C1 segment of cervical spinal cord (tissue), 14 donors: Measurements from ENCODE around the gene ZNF277.

ENCODE experiments used
- DNase-seq, 14 donors: peaks; one replicate each; lab custom pipeline; 2025; lab: John Stamatoyannopoulos, UW

Gene ZNF277

DNA sequence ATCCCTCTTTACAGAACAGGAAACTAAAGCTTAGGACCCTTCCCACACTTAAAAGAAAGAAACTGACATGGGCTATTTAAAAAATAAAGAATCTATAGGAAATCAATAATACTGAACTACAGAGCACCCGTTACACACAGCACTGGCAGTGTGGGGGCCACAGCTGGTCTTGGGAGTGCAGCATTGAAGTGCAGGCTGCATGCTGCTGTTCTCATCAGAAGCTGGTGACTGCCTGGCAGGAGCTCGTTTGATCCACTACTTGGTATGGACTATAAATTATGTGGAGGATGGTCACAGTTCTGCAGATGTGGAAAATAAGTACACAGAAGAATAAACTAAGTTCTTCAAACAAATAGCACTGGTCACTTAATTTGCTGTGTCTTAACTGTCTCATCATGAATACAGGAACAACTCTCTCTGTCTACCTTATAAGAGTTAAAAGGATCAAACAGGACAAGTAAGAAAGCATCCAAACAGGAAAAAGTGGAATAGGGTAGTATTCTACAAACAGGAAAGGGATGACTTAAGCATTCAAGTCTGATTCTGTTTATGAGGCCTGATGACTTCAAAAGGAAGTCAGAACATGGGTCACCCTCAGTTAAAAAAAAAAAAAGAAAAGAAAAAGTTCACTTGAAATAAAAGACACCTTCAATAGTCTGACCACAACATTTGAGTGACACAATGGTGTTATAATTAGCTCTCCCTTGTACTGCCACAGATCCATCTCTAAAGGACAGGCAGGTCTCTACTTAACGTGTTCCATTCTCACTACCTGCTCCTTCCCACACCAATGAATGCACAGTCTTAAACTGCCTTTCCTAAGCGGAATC, 21.3 kb upstream of the ZNF277 start:
- peak in 2 of 14 donors; percentile 15 to 16 for DNase-seq

DNA sequence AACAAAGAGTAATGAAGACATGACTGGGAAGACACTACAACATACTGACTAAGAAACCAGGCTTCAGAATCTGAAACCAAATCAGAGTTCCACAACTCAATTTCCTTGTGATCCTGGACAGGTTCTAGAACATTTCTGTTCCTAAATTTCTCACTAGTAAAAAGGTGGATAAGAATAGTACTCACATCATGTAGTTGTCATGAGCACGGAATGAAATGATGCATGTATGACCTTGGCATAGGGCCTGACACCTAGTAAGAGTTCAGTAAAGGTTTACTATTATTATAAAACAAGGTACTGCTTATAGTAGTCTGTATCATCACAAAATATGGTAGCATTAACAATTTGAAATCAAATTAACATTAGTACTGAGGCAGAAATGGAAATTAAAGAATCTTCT, 20.2 kb upstream of the ZNF277 start:
- DNase-seq, result no peak

DNA sequence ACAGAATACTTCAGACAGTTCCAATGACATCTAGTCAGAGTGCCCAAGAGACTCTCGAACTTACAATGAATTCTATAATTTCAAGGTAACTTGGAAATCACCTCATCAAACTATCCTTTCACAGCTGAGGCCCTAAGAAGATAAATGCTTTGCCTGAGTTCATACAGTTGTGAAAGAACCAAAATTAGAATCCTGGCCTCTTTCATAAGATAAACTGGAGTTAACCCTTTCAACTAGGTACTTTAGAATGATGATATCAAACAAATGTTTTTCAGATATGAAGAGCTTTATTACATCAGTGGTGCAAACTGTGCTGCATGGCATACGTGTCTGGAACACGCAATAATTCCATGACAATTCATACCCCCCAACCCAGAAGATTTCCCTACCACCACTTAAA, 18.2 kb upstream of the ZNF277 start:
- DNase-seq, result no peak

DNA sequence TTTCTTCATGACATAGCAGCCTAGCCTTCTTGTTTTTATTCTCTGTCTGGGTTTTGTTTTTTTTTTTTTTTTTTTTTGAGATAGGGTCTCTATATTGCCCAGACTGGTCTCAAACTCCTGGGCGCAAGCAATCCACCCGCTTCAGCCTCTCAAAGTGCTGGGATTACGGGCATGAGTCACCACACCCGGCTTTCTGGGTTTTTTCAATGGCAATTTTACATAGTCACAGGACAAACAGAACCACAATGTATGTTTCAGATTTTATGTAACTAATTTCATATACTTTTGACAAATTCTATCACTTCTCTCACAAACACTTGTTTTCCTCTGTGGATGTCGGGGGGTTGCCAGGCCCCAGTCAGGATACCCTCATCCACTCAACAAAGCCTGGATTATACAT, 16.8 kb upstream of the ZNF277 start:
- DNase-seq, result no peak

DNA sequence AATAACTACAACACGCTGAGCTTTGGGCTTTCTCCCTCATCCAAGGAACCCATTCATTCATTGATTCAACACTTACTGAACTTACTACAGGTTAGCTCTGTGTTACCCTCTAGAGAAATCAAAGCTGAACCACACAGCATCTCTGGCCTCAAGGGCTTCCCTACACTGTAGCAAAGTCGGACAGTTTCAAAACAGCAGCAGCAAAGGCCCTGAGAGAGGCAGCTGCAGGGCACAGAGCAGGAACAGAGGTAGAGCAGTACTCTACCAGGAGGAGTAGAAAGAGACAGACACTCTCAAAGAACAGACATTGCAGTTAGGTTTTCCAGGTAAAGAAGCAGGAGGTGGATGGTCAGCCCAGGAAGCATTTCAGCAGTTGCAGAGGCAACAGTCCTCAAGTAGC, 16.4 kb upstream of the ZNF277 start:
- no peak for DNase-seq

DNA sequence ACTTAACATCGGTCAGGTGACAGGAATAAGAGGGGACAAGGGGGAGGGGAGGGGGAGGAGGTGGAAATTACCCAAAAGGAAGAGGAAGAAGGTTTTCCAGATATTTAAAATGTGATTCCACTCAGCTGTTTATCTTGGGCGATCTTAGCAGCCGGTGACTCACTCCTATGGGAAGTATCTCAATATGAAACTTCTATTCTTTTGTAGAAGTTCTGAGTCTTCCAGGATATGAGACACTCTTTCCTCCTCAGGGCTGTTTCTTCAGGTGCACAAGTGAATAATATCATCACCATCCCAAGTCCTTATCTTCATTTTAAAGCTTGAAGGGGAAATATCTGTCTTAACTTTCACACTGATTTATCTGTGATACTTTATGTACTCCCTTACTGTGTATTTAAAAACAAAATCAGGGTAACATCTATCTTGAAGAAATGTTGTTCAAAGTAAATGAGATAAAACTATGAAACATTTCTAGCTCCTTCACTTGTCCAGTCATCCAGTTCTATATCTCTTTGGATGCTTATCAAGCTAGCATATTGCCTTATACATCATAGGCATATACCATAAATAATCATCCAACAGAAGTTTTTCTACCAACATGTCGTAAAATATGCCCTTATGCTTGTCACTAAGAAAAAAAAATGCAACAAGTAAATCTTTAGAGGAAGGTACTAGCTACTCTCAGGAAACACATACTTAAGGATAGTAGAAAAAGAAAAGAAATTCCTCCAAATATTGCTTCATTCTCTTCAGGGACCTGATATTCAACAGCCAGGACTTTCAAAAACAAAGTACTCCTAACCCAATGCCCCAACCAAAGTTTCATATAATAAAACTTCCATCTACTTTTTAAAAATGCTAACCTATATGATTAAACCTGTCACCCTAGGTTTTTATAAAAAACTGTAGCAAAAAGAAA, 14.0 kb upstream of the ZNF277 start:
- no peak for DNase-seq

DNA sequence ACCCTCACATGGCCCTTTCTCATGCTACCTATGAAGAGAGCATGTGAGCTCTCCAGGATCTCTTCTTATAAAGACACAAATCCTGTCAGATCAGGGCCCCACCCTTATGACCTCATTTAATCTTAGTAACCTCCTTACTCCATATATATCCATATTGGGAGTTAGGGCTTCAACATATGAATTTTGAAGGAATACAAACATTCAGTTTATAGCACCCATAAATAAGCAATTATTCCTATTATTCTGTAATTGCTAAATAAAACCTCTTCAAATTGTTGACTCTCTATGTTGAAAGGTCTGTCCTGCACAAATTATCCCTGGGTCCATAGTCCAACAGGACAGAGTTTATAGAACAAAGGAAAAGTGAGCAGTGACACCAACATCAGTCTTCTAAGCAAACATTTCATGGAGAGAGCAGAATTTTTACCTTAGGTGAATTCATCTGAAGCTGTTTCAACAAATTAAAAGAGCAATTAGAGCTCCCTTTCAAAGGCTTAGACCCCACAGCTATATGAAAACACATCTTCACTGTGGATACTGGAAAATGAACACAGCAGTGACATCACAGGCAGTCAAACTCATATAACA, 12.5 kb upstream of the ZNF277 start:
- no peak for DNase-seq

DNA sequence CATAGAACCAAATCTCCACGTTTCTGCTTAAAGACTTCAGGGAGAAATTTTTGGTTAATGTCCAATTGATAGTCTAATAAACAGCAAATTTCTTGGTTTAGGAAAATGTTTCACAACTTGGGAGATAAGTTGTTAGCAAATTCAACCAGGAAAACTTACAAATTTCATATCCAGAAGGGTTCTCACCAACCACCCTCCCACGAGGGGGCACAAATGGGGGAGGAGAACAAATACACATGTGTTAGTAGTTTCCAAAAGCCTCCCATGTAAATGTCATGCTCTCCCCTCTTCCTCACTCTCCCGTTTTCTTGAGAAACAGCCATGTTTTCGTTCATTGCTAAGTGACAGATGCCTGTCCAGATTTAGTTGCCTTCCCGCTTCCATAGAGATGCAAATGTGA, 10.8 kb upstream of the ZNF277 start:
- DNase-seq, result no peak

DNA sequence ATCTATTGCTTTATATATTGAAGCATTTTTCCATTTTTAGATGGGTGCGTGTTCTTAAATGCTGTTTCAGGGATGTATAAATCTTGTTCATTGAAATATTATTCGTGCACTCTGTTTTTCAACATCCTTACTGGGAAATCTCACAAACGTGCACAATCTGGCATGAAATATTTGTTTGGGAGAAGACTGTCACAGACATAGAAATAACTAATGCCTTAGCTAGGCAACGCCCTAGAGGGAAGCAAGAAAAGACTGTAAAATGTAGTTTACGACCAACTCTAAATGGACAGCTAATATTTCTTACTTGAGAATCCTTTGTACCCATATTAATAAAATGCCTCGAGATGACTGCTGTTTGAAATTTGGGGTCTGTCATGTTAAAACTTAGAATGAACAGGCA, 9.2 kb upstream of the ZNF277 start:
- no peak for DNase-seq

DNA sequence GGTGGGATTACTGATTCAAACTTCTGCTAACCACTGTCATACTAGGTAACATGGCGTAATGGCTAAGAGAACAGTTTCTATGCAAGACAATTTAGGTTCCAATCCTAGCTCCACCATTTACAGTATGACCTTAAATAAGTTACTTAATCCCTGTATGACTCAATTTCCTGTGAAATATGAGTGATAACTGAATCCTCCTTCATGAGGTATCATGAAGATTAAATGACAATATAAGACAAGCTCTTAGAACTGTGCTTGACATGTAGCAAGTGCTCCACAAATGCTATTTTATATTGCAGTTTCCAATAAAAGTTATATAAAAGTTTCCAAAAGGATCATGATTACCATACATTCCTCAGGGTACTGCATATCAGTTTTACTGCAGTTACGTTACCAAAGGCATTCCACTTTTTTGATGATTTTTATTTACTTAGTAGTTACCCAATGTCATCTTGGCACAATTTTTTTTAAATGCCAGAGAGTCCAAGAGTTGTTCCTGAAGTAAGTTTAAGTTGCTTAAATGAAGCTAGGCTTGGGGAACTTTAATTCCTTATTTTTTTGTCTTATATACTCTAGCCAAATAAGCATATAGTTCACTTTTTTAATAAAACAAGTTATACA, 7.3 kb upstream of the ZNF277 start:
- DNase-seq, result no peak

DNA sequence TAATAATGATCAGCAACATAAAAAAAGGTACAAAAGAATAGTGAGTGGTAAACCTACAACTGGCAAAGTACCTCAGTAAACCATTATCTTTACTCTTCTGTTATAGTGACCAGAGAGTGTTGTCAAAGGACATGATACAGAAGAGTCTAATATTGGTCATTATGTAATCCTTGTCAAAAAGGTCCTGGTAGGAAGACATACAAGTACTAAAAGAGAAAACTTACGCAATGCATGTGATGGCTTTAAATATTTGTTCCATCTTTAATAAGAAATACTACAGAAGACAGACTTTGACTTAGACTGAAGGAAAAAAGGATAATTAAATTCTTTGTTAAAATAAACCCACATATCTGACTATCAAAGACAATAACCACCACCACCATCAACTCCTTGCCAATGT, 6.8 kb upstream of the ZNF277 start:
- no peak for DNase-seq

DNA sequence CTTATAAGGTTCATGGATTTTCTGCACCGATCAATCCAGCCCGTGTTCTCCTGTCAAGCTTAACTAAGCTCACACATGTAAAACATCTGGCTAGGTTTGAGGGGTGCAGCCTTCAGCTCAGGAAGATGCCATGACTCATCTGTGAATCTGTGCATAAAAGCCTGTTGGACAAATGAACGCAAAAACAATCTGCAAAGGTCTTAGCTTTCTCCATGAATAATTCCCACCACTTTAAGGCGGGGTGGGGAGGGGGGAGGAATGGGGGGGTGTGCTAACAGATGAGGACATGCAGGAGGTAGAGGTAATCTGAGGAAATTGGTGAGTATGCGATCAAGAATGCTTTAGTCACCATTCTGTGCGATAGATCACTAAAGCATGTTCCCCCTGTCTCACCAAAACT, 5.1 kb upstream of the ZNF277 start:
- DNase-seq, result no peak

DNA sequence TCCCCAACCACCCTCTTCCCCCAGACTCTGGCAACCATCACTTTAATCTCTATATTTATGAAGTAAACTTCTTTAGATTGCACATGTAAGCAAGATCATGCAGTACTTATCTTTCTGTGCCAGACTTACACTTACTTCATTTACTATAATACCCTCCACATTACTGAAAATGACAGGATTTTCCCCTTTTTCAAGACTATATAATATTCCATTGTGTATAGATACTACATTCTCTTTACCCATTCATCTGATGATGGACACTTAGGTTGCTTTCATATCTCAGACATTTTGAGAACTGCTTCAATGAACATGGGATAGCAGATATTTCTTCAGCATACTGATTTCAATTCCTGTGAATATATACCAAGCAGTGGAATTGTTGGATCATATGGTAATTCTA, 4.7 kb upstream of the ZNF277 start:
- no peak for DNase-seq

DNA sequence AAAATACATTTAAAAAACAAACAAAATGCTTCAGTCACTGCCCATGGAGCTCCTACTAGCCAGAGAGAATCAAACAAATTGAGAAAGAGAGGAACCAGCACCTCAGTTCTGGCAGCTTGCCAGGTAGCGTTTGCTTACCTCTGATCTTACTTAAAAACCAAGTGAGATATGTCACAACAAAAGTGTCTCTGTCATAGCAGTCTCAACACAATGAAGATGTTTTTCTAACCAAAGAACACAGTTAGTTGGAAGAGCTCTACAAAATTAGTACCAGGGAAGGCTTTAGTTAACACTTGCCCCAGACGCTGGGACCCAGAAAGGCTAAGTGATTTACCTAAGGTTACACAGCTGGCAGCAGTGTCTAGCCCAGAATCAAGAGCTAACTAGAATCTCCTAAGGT, 3.7 kb upstream of the ZNF277 start:
- DNase-seq, result no peak

DNA sequence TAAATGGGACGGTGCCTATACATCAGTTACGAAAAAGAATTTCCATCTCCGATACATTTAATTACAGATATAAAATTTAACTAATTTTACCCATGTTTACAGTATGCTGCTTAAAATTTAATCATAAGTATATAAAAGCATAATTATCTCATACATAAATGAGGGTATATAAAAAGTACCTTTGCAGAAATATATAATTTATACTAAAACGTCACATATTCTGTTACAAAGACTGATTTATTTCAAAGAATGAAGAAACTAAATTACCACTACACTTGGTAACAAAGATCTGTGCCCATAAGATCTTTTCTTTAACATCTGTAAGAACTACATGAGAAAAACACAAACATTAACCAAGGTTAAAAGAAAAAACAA, 3.1 kb upstream of the ZNF277 start:
- DNase-seq, result no peak

DNA sequence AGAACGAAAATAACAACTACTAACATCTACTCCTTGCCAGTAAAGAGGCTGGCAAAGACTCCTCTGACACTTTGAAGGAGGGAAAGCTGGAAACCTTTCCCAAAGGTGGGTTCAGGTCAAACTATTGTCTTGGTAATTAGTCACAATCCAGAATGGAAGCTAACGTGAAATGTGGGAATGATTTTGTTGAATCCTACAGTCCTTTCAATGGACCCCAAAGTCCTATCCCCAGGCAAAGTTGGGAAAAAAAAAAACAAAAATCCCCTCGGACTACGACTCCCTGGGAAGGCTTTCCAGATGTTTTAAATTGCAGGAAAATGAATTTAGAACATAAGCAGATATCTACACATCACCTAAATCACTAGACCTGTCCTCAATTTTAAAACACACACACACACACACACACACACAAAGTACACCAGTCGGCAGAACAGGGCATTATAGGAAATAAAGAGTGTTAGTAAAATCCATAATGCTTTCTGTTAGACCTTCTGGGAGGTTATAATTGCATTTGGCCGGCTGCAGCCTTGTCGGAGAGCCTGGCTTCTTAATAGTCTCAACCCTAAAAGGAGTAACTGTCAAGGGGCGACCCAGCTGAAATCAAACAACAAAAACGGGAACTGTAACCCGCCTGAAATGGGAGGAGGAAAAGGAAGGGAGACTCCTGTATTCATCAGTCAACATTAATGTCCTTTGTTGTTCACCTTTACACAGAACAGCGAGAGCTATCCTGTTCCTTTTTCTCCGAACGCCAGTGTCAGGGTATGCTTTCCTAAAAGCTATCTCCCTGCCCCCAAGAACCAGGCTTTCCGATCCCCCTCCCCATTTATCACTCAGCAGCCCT, 1.8 kb upstream of the ZNF277 start:
- DNase-seq, result peak in 7 of 14 donors; percentile 36 to 74 (median 62)

DNA sequence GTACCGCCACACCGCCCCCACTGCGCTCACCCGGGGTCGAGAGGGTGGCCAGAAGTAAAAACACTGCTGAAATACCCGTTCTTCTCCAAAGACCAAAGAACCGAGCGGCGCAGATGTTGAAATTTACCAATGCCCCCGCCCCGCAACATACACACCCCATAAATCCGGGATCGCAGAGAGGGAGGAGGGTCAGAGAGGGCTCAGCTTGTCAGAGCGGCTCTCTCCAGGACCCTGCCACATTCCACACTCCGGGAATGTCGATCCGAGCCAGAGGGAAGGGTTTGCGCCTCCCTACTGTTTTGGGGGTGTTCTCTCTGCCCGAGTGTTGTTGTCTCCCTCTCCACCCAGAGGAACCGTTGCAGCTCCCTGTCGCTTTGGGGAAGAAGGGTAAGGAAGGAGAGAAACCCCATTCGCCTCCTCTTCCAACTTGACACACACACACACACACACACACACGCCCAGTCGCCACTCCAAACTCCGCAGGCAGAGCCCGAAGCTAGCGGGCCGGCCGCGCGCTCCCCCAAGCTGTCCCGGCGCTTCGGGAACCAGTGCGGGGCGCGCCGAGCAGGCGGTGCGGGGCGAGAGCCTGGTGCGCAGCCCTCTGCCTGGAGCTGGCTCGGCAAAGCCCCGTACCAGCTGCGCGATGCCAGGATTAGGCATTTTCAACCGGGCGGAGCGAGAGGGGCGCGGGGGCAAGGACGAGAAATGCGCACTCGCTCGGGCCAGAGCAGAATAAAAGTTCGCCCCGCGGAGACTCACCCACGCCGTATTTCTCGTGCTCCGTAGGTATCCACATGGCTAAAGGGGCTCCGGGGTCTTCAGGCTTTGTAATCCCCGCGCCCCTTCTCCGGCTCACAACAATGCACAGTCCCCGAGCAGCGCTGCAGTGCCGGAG, 905 bp upstream of the ZNF277 start:
- DNase-seq, result peak in 11 of 14 donors; percentile 65 to 86 (median 75)

DNA sequence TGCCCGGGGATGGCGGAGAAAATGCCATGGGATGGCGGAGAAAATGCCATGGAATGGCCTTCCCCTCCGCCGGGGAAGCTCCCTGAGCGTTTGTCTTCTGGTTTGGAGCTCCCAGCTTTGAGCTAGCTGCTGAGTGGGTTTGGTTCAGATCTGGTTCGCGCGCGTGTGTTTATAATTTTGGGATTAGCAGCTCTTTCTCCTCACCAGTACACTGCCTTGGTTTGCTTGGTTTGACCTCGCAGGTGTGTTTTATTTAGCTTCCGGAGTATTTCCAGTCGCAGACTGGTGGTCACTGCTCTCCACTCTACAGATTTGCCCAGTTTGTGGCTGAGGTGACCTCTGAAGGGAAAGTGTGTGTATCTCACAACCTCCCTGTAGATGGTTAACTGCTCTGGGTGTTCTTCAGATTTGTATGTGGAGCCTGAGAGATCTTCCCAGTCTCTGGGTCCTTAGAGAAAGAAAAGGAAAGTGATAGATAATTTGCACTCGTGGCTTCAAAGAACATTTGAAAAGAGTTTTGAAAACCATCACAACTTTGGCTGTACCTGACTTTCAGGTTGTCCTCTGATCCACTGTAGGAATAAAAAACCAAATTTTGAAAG, 597 bp downstream of the ZNF277 start:
- no peak for DNase-seq

DNA sequence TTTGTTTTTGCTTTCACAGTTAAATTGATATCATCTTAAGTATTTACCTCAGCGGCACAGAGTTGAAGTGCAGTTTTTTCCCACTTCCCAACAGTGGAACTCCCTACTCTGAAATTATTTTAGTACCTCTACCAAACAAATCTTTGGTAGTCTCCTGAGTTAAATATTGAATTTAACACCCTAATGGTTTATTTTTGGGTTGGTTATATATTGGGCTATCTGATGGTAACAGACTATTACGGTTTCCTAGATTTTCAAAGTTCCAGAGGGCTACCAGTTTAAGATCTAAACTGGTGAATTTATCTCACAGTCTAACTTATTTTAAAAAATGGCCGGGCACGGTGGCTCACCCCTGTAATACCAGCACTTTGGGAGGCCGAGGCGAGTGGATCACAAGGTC, 1.3 kb downstream of the ZNF277 start:
- no peak for DNase-seq
